MCF 10A (cell line): Measurements from ENCODE around the gene RDH12. TPM values are rescaled to one million over a fixed set of nuclear protein-coding genes. Genes with fewer than 3 reads are reported as not detected.
"Not testable (repeated sequence)": the region's sequence is repeated elsewhere in the genome, so short reads cannot be mapped to it uniquely, and the experiment has no call there.

Source experiments
- Bru-seq: library from RNA; stranded (reverse); fragments of 400-500 nt; gene quantifications from one replicate; lab custom pipeline; 2021; lab: Mats Ljungman, UMichigan
- BruChase-seq, 2 experiments: library from RNA; stranded (reverse); fragments of 400-500 nt; gene quantifications; one replicate each; lab custom pipeline; 2021; lab: Mats Ljungman, UMichigan
- BruUV-seq: library from RNA; stranded (reverse); fragments of 400-500 nt; replicated peaks from 2 replicates; lab custom pipeline; 2021; lab: Mats Ljungman, UMichigan
- CTCF ChIA-PET: fragments of 300-600 bp; sonication (Branson Sonifier 250); formaldehyde crosslinking; extraction: SDS; loops from one replicate; lab custom pipeline; 2021; ENCODE audit warnings: antibody characterized with exemption, inconsistent platforms; lab: Yijun Ruan, JAX
- POLR2A ChIA-PET: fragments of 300-600, 350-650 bp; sonication (Branson Sonifier 250); formaldehyde crosslinking; extraction: SDS; loops from one replicate; lab custom pipeline; 2020; ENCODE audit warnings: antibody characterized with exemption, inconsistent platforms; lab: Yijun Ruan, JAX
- DNase-seq: peaks from one replicate; pipeline ENCODE4 v3.0.0-alpha.2; 2018; ENCODE audit not compliant: unreplicated experiment
- H3K27ac Mint-ChIP-seq: one replicate; pipeline ENCODE4 v1.8.0; 2022; ENCODE audit warnings: mild to moderate bottlenecking, low read depth, mixed read lengths; ENCODE audit not compliant: unreplicated experiment
- H3K27me3 Mint-ChIP-seq: one replicate; pipeline ENCODE4 v1.8.0; 2022; ENCODE audit warnings: mixed read lengths; ENCODE audit not compliant: insufficient read depth, unreplicated experiment
- H3K36me3 Mint-ChIP-seq: one replicate; pipeline ENCODE4 v1.8.0; 2022; ENCODE audit warnings: mild to moderate bottlenecking, moderate library complexity, mixed read lengths; ENCODE audit not compliant: insufficient read depth, unreplicated experiment
- H3K4me1 Mint-ChIP-seq: one replicate; pipeline ENCODE4 v1.8.0; 2022; ENCODE audit warnings: mixed read lengths; ENCODE audit not compliant: insufficient read depth, unreplicated experiment
- H3K4me3 Mint-ChIP-seq: one replicate; pipeline ENCODE4 v1.8.0; 2022; ENCODE audit warnings: mild to moderate bottlenecking, moderate library complexity, mixed read lengths; ENCODE audit not compliant: unreplicated experiment
- H3K9me3 Mint-ChIP-seq: one replicate; pipeline ENCODE4 v1.8.0; 2022; ENCODE audit warnings: mixed read lengths; ENCODE audit not compliant: unreplicated experiment
- CTCF ChIP-seq: fragments of 200-600 bp; IDR thresholded peaks from one replicate; pipeline ENCODE4 v1.8.0; 2022; ENCODE audit warnings: antibody characterized with exemption, mild to moderate bottlenecking; ENCODE audit not compliant: unreplicated experiment
- intact Hi-C: fragments of 100-400 bp; cut with micrococcal nuclease; formaldehyde crosslinking; loops from 2 replicates; pipeline ENCODE4 v1.14.1; 2022
- long read RNA-seq: library from polyadenylated mRNA; stranded (forward); transcript quantifications from one replicate; pipeline ENCODE4 v2.0.0, GENCODE V29; 2022
- total RNA-seq: library from RNA; stranded (reverse); gene quantifications from 2 replicates; pipeline ENCODE4 v1.2.3, GENCODE V29; 2022

RDH12 gene
- total RNA-seq (not detected in 2 replicates), Bru-seq, nascent RNA (percentile 8 among the genes with signal in this experiment), BruChase-seq, experiment 1, labeled RNA remaining after a 6-hour chase (not detected), BruChase-seq, experiment 2, labeled RNA remaining after a 2-hour chase (percentile 3 among the genes with signal in this experiment)
- long read RNA-seq = 0 reads

GRCh38 chr14:67701492-67701891 is at the start of gene RDH12:
RDH12 (plus strand) TSS chr14:67701886; CDS start chr14:67722643, 20,757 bp downstream.
- H3K4me3 Mint-ChIP-seq, H3K36me3 Mint-ChIP-seq, H3K4me1 Mint-ChIP-seq, H3K27me3 Mint-ChIP-seq, H3K9me3 Mint-ChIP-seq, BruUV-seq, DNase-seq, H3K27ac Mint-ChIP-seq: not testable (repeated sequence)
- CTCF ChIA-PET = interaction anchor here (0.6 to 5.4 kb wide), 9 partner anchors 12 to 1296 kb away, joined by 3 to 132 read pairs (median 8); partner anchors contain the start of gene ARG2
- intact Hi-C loops = loop anchor here (5.0 kb wide), 1 partner anchor 994 kb away; no protein-coding TSS in a partner anchor
- POLR2A ChIA-PET = interaction anchor here (1.8 to 2.2 kb wide), 2 partner anchors 28 to 102 kb away, joined by 5 to 10 read pairs; partner anchors contain the start of gene PIGH

GRCh38 chr14:67652189-67652588 is 49.5 kb upstream of the RDH12 start:
- ChIA-PET CTCF (interaction anchor here (0.7 to 3.8 kb wide), 8 partner anchors 10 to 127 kb away, joined by 3 to 21 read pairs (median 4); no protein-coding TSS in a partner anchor), POLR2A (interaction anchor here (0.6 to 1.3 kb wide), 6 partner anchors 13 to 136 kb away, joined by 3 to 4 read pairs (median 4); partner anchors contain the start of gene PIGH)
- BruUV-seq = no TSS peak
- intact Hi-C loops = no loop called here
- Mint-ChIP-seq H3K9me3 (no peaks in the 10 kb centered on the region), H3K27me3 (no peaks in the 10 kb centered on the region), H3K36me3 (peaks cover 64% of the 10 kb centered on the region), H3K27ac (peak overlapping the region; percentile 93), H3K4me3 (no peak overlapping the region), H3K4me1 (peaks cover 16% of the 10 kb centered on the region)
- no peak for TF ChIP-seq CTCF
- no peak for DNase-seq

- ChIA-PET CTCF (interaction anchor here (1.5 to 3.8 kb wide), 3 partner anchors 35 to 69 kb away, joined by 4 to 21 read pairs (median 4); no protein-coding TSS in a partner anchor), POLR2A (no interaction called here)
- intact Hi-C loops = no loop called here
- no peak for DNase-seq
- no peaks in the 10 kb centered on the region for H3K27me3 Mint-ChIP-seq
- peak overlapping the region; percentile 22 for H3K27ac Mint-ChIP-seq
- no peaks in the 10 kb centered on the region for H3K9me3 Mint-ChIP-seq
- no peak overlapping the region for H3K4me3 Mint-ChIP-seq
- TF ChIP-seq CTCF = no peak
- peaks cover 16% of the 10 kb centered on the region for H3K4me1 Mint-ChIP-seq
- BruUV-seq = no TSS peak
- peaks cover 69% of the 10 kb centered on the region for H3K36me3 Mint-ChIP-seq
Measured at GRCh38 chr14:67653651-67654280, 47.9 kb upstream of the RDH12 start.

- Mint-ChIP-seq H3K36me3 (peaks cover 18% of the 10 kb centered on the region), H3K27ac (no peak overlapping the region), H3K9me3 (no peaks in the 10 kb centered on the region), H3K4me1 (peaks cover 11% of the 10 kb centered on the region), H3K27me3 (no peaks in the 10 kb centered on the region), H3K4me3 (no peak overlapping the region)
- ChIA-PET CTCF (interaction anchor here (0.6 to 5.7 kb wide), 10 partner anchors 38 to 1385 kb away, joined by 3 to 68 read pairs (median 6); partner anchors contain the start of gene ARG2), POLR2A (interaction anchor here (0.6 to 2.0 kb wide), 7 partner anchors 10 to 44 kb away, joined by 3 to 7 read pairs (median 4); partner anchors contain the start of genes RDH11 and VTI1B)
- DNase-seq = peak; percentile 25
- intact Hi-C loops = no loop called here
- no peak for TF ChIP-seq CTCF
- no TSS peak for BruUV-seq
Measured at GRCh38 chr14:67663633-67664032, 38.1 kb upstream of the RDH12 start.
